RWPE1 (cell line): ENCODE results near the gene GNB1.

Experiments
- CTCF ChIA-PET: fragments of 350-600 bp; sonication (Branson Sonifier 250); formaldehyde crosslinking; extraction: SDS; loops from one replicate; lab custom pipeline; 2021; lab: Yijun Ruan, JAX
- POLR2A ChIA-PET: fragments of 400-600 bp; formaldehyde crosslinking; extraction: SDS; loops from one replicate; lab custom pipeline; 2020; ENCODE audit warnings: antibody characterized with exemption; ENCODE audit not compliant: low non-redundant PET; lab: Yijun Ruan, JAX
- DNase-seq: peaks from one replicate; pipeline ENCODE4 v3.0.0; 2012; ENCODE audit warnings: low spot score
- H3K27ac ChIP-seq: fragments of 450-650 bp; 2 replicates; pipeline ENCODE4 v1.5.1; 2017
- CTCF ChIP-seq: fragments of 450-650 bp; conservative IDR thresholded peaks from 2 replicates; pipeline ENCODE4 v1.5.1; 2017; ENCODE audit warnings: low read depth, mild to moderate bottlenecking

Gene GNB1

GRCh38 chr1:1756661-1757421 lies 134.0 kb downstream of the GNB1 start:
- POLR2A ChIA-PET, result interaction anchor here (0.6 kb wide), 1 partner anchor 14 kb away, joined by 4 read pairs; no protein-coding TSS in a partner anchor
- peak overlapping the region; percentile 89; the same call in 1 of the 2 replicates for H3K27ac ChIP-seq
- CTCF ChIA-PET, result no interaction called here
- no peak for DNase-seq
- no peak for TF ChIP-seq CTCF

GRCh38 chr1:1755852-1756251 lies 135.0 kb downstream of the GNB1 start:
- POLR2A ChIA-PET, result interaction anchor here (0.6 kb wide), 1 partner anchor 24 kb away, joined by 4 read pairs; no protein-coding TSS in a partner anchor
- peak overlapping the region; percentile 34 for H3K27ac ChIP-seq
- no peak for TF ChIP-seq CTCF
- CTCF ChIA-PET, result no interaction called here
- DNase-seq, result no peak

- POLR2A ChIA-PET, result interaction anchor here (0.6 kb wide), 1 partner anchor 24 kb away, joined by 4 read pairs; no protein-coding TSS in a partner anchor
- CTCF ChIA-PET, result no interaction called here
- DNase-seq, result no peak
- peak overlapping the region; percentile 34 for H3K27ac ChIP-seq
- TF ChIP-seq CTCF, result no peak
Measured at GRCh38 chr1:1755426-1755825, 135.5 kb downstream of the GNB1 start.

- H3K27ac ChIP-seq, result peak overlapping the region; percentile 42
- no peak for TF ChIP-seq CTCF
- POLR2A ChIA-PET, result no interaction called here
- CTCF ChIA-PET, result no interaction called here
- no peak for DNase-seq
Measured at GRCh38 chr1:1754051-1754815, 136.7 kb downstream of the GNB1 start.

GRCh38 chr1:1753607-1754005 lies 137.3 kb downstream of the GNB1 start:
- TF ChIP-seq CTCF, result no peak
- DNase-seq, result no peak
- ChIA-PET POLR2A (interaction anchor here (0.6 kb wide), 1 partner anchor 132 kb away, joined by 3 read pairs; no protein-coding TSS in a partner anchor), CTCF (no interaction called here)
- peak overlapping the region; percentile 42; the same call in 1 of the 2 replicates for H3K27ac ChIP-seq
